ENCODE results near the gene BMP8B.
"Not testable (repeated sequence)": the region's sequence is repeated elsewhere in the genome, so short reads cannot be mapped to it uniquely, and the experiment has no call there.

DNA sequence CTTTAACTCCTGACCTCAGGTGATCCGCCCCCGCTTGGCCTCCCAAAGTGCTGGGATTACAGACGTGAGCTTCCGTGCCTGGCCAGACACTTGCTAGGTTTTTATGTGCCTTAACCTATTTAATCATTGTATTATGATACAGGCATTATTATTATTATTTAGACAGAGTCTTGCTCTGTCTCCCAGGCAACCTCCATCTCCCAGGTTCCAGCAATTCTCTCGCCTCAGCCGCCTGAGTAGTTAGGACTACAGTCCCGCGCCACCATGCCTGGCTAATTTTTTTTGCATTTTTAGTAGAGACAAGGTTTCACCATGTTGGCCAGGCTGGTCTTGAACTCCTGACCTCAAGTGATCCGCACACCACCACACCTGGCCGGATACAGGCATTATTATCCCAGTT is 6.0 kb downstream of the BMP8B start:
- TF ChIP-seq, protein P1, sequence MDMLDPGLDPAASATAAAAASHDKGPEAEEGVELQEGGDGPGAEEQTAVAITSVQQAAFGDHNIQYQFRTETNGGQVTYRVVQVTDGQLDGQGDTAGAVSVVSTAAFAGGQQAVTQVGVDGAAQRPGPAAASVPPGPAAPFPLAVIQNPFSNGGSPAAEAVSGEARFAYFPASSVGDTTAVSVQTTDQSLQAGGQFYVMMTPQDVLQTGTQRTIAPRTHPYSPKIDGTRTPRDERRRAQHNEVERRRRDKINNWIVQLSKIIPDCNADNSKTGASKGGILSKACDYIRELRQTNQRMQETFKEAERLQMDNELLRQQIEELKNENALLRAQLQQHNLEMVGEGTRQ (IDR thresholded peaks at IDR 0.05; ENCODE audit: low read length) = not testable (repeated sequence)
- not testable (repeated sequence) for TF ChIP-seq GABPA (IDR thresholded peaks at IDR 0.05; ENCODE audit: borderline replicate concordance, insufficient read depth, low read length); CTCF (IDR thresholded peaks at IDR 0.05; ENCODE audit: control extremely low read depth in 1 of 3, insufficient read depth in 1 of 3, low read depth in 1 of 3, low read length in 3 of 3); POLR2A (IDR thresholded peaks at IDR 0.05; ENCODE audit: control extremely low read depth in 1 of 2, low read depth in 2 of 2, low read length in 2 of 2); CHD2 (IDR thresholded peaks at IDR 0.05; ENCODE audit: low read length); EZH2 (IDR thresholded peaks at IDR 0.05; ENCODE audit: low read depth, low read length, severe bottlenecking); SRF (IDR thresholded peaks at IDR 0.05; ENCODE audit: low read depth, low read length); POLR2AphosphoS5 (IDR thresholded peaks at IDR 0.05; ENCODE audit: low read depth, low read length); BACH1 (IDR thresholded peaks at IDR 0.05; ENCODE audit: low read length); CEBPB (IDR thresholded peaks at IDR 0.05; ENCODE audit: low read depth, low read length); SP2 (IDR thresholded peaks at IDR 0.05; ENCODE audit: low read length); SUZ12 (IDR thresholded peaks at IDR 0.05; ENCODE audit: low read length); NANOG (IDR thresholded peaks at IDR 0.05; ENCODE audit: insufficient read depth, low read depth, low read length, poor library complexity, severe bottlenecking); TAF1 (IDR thresholded peaks at IDR 0.05; ENCODE audit: low read depth, low read length)
